ENCODE measurements around the gene ANXA2R. TPM values are rescaled to one million over a fixed set of nuclear protein-coding genes. Genes with fewer than 3 reads are reported as not detected.

The ANXA2R gene
- total and polyA plus RNA-seq, 2 of the 13 experiments (the other 11 are each of a cell fraction or from before 2014, with no cell fraction given), result 0.95 to 1.3 TPM

- TF ChIP-seq, protein P1, sequence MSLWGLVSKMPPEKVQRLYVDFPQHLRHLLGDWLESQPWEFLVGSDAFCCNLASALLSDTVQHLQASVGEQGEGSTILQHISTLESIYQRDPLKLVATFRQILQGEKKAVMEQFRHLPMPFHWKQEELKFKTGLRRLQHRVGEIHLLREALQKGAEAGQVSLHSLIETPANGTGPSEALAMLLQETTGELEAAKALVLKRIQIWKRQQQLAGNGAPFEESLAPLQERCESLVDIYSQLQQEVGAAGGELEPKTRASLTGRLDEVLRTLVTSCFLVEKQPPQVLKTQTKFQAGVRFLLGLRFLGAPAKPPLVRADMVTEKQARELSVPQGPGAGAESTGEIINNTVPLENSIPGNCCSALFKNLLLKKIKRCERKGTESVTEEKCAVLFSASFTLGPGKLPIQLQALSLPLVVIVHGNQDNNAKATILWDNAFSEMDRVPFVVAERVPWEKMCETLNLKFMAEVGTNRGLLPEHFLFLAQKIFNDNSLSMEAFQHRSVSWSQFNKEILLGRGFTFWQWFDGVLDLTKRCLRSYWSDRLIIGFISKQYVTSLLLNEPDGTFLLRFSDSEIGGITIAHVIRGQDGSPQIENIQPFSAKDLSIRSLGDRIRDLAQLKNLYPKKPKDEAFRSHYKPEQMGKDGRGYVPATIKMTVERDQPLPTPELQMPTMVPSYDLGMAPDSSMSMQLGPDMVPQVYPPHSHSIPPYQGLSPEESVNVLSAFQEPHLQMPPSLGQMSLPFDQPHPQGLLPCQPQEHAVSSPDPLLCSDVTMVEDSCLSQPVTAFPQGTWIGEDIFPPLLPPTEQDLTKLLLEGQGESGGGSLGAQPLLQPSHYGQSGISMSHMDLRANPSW (CRISPR knock-in tag; IDR thresholded peaks at IDR 0.05; ENCODE audit: borderline replicate concordance), result no peak
- TF ChIP-seq ZBTB7A (CRISPR knock-in tag; IDR thresholded peaks at IDR 0.05) (no peak), ZMYM3 (CRISPR knock-in tag; IDR thresholded peaks at IDR 0.05) (peak; percentile 7; the same call in 1 of the 2 replicates), RFXAP (CRISPR knock-in tag; IDR thresholded peaks at IDR 0.05; ENCODE audit: borderline replicate concordance) (no peak), ZNF878 (CRISPR knock-in tag; IDR thresholded peaks at IDR 0.05) (0 out of 2 replicates have a peak, but pooled peaks have one; percentile 19), ZNF460 (CRISPR knock-in tag; IDR thresholded peaks at IDR 0.05; ENCODE audit: borderline replicate concordance) (no peak; the same call in 1 of the 2 replicates), THAP11 (CRISPR knock-in tag; IDR thresholded peaks at IDR 0.05) (no peak; the same call in 1 of the 2 replicates), ZNF775 (CRISPR knock-in tag; IDR thresholded peaks at IDR 0.05; ENCODE audit: borderline replicate concordance) (no peak), ZNF281 (CRISPR knock-in tag; IDR thresholded peaks at IDR 0.05; ENCODE audit: borderline replicate concordance) (no peak), ZNF615 (CRISPR knock-in tag; IDR thresholded peaks at IDR 0.05; ENCODE audit: borderline replicate concordance) (no peak), MIER3 (CRISPR knock-in tag; IDR thresholded peaks at IDR 0.05; ENCODE audit: borderline replicate concordance) (no peak), ZNF547 (CRISPR knock-in tag; IDR thresholded peaks at IDR 0.05) (no peak), SMARCE1 (IDR thresholded peaks at IDR 0.05; ENCODE audit: borderline replicate concordance) (no peak), ZNF550 (CRISPR knock-in tag; IDR thresholded peaks at IDR 0.05; ENCODE audit: borderline replicate concordance) (no peak)
- TF ChIP-seq, protein P2, sequence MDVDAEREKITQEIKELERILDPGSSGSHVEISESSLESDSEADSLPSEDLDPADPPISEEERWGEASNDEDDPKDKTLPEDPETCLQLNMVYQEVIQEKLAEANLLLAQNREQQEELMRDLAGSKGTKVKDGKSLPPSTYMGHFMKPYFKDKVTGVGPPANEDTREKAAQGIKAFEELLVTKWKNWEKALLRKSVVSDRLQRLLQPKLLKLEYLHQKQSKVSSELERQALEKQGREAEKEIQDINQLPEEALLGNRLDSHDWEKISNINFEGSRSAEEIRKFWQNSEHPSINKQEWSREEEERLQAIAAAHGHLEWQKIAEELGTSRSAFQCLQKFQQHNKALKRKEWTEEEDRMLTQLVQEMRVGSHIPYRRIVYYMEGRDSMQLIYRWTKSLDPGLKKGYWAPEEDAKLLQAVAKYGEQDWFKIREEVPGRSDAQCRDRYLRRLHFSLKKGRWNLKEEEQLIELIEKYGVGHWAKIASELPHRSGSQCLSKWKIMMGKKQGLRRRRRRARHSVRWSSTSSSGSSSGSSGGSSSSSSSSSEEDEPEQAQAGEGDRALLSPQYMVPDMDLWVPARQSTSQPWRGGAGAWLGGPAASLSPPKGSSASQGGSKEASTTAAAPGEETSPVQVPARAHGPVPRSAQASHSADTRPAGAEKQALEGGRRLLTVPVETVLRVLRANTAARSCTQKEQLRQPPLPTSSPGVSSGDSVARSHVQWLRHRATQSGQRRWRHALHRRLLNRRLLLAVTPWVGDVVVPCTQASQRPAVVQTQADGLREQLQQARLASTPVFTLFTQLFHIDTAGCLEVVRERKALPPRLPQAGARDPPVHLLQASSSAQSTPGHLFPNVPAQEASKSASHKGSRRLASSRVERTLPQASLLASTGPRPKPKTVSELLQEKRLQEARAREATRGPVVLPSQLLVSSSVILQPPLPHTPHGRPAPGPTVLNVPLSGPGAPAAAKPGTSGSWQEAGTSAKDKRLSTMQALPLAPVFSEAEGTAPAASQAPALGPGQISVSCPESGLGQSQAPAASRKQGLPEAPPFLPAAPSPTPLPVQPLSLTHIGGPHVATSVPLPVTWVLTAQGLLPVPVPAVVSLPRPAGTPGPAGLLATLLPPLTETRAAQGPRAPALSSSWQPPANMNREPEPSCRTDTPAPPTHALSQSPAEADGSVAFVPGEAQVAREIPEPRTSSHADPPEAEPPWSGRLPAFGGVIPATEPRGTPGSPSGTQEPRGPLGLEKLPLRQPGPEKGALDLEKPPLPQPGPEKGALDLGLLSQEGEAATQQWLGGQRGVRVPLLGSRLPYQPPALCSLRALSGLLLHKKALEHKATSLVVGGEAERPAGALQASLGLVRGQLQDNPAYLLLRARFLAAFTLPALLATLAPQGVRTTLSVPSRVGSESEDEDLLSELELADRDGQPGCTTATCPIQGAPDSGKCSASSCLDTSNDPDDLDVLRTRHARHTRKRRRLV (CRISPR knock-in tag; IDR thresholded peaks at IDR 0.05), result no peak
- TF ChIP-seq, protein P3, sequence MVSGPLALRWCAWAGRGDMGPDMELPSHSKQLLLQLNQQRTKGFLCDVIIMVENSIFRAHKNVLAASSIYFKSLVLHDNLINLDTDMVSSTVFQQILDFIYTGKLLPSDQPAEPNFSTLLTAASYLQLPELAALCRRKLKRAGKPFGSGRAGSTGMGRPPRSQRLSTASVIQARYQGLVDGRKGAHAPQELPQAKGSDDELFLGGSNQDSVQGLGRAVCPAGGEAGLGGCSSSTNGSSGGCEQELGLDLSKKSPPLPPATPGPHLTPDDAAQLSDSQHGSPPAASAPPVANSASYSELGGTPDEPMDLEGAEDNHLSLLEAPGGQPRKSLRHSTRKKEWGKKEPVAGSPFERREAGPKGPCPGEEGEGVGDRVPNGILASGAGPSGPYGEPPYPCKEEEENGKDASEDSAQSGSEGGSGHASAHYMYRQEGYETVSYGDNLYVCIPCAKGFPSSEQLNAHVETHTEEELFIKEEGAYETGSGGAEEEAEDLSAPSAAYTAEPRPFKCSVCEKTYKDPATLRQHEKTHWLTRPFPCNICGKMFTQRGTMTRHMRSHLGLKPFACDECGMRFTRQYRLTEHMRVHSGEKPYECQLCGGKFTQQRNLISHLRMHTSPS (CRISPR knock-in tag; IDR thresholded peaks at IDR 0.05; ENCODE audit: low read depth), result 0 out of 2 replicates have a peak, but pooled peaks have one; percentile 2
Observed at GRCh38 chr5:43039471-43040286, 440 bp downstream of the ANXA2R start (continued).
